Colonic mucosa (tissue), 4 donors: ENCODE data around the gene PTMS. TPM values are rescaled to one million over a fixed set of nuclear protein-coding genes. Genes with fewer than 3 reads are reported as not detected.

Experiments used
- DNase-seq: peaks from one replicate; pipeline ENCODE4 v3.0.0-alpha.2; 2020
- H3K27ac ChIP-seq: fragments of 200-600 bp; one replicate; pipeline ENCODE4 v1.8.0; 2021
- H3K27me3 ChIP-seq: fragments of 200-600 bp; one replicate; pipeline ENCODE4 v1.8.0; 2021
- H3K36me3 ChIP-seq: fragments of 200-600 bp; one replicate; pipeline ENCODE4 v1.8.0; 2021
- H3K4me1 ChIP-seq: fragments of 200-600 bp; one replicate; pipeline ENCODE4 v1.8.0; 2021; ENCODE audit warnings: mild to moderate bottlenecking
- H3K4me3 ChIP-seq: fragments of 200-600 bp; one replicate; pipeline ENCODE4 v1.8.0; 2021
- H3K9ac ChIP-seq, 2 donors: one replicate each; pipeline ENCODE4 v1.7.0; 2013; ENCODE audit warnings: control low read depth in 2 of 2, low read depth in 2 of 2, low read length in 2 of 2
- H3K9me3 ChIP-seq: fragments of 200-600 bp; one replicate; pipeline ENCODE4 v1.8.0; 2021
- CTCF ChIP-seq: fragments of 200-600 bp; IDR thresholded peaks from one replicate; pipeline ENCODE4 v1.8.0; 2022; ENCODE audit warnings: antibody characterized with exemption, mild to moderate bottlenecking
- intact Hi-C: fragments of 100-400 bp; cut with DNase I; formaldehyde crosslinking; loops from one replicate; pipeline ENCODE4 v1.14.1; 2022
- total RNA-seq, 2 donors: library from RNA; stranded (reverse); fragmentation: NEBNext Ultra II Directional in 1 of 2; extraction: Animal tissue kit (Norgen Biotek cat#: 25700) in 1 of 2; gene quantifications; one replicate each; pipeline ENCODE4 v1.2.1, GENCODE V29; 2021
- donor health status: healthy.
- donor health status: DM: no; HTN: no; CAD: no.
- donor health status: DM: no; HTN: no; CAD: no.

PTMS gene
- total RNA-seq, 2 donors from 2014 or later = 169 to 182 TPM

GRCh38 chr12:6819106-6820030 lies 53.2 kb downstream of the PTMS start:
- Histone ChIP-seq H3K27me3 (peaks cover 16% of the 10 kb centered on the region), H3K4me3 (no peak overlapping the region), H3K9me3 (no peaks in the 10 kb centered on the region), H3K9ac (no peak overlapping the region), H3K36me3 (no peaks in the 10 kb centered on the region), H3K27ac (no peak overlapping the region), H3K4me1 (no peaks in the 10 kb centered on the region)
- TF ChIP-seq CTCF = no peak
- DNase-seq = no peak
- intact Hi-C loops = loop anchor here (5.0 kb wide), 1 partner anchor 82 kb away; no protein-coding TSS in a partner anchor

GRCh38 chr12:6820166-6820565 lies 54.0 kb downstream of the PTMS start:
- no peak for TF ChIP-seq CTCF
- peaks cover 16% of the 10 kb centered on the region for H3K27me3 ChIP-seq
- intact Hi-C loops = loop anchor here (5.0 kb wide), 1 partner anchor 83 kb away; no protein-coding TSS in a partner anchor

More at GRCh38 chr12:6820166-6820565, 54.0 kb downstream of the PTMS start:
- no peak overlapping the region for H3K27ac ChIP-seq
- H3K9me3 ChIP-seq = no peaks in the 10 kb centered on the region
- DNase-seq = no peak
- H3K36me3 ChIP-seq = no peaks in the 10 kb centered on the region
- H3K9ac ChIP-seq = no peak overlapping the region
- H3K4me3 ChIP-seq = no peak overlapping the region
- no peaks in the 10 kb centered on the region for H3K4me1 ChIP-seq

Other genes starting within 250 kb of the PTMS start
- 1,000 to 10,000 TPM; 3,442 to 3,768 TPM for gene GAPDH, start 231.8 kb upstream of the PTMS start, total RNA-seq
- gene IFFO1, start 210.3 kb upstream of the PTMS start, total RNA-seq = 1 to 10 TPM; 2.5 to 4.1 TPM
- gene NOP2, start 198.1 kb upstream of the PTMS start, total RNA-seq = 10 to 100 TPM; 19.1 to 39.6 TPM
- 100 to 1,000 TPM; 153 to 199 TPM for gene CHD4, start 159.0 kb upstream of the PTMS start, total RNA-seq
- gene LPAR5, start 130.4 kb upstream of the PTMS start, total RNA-seq = 10 to 100 TPM; 27.0 to 32.7 TPM
- gene ACRBP, start 118.9 kb upstream of the PTMS start, total RNA-seq = 1 to 10 TPM; 1.6 to 1.9 TPM
- gene ING4, start 103.2 kb upstream of the PTMS start, total RNA-seq = 10 to 100 TPM; 20.0 to 33.8 TPM
- gene ZNF384, start 77.0 kb upstream of the PTMS start, total RNA-seq = 10 to 100 TPM; 50.0 to 53.6 TPM
- gene PIANP, start 65.5 kb upstream of the PTMS start, total RNA-seq = 1 to 10 TPM in 1 of 2 donors, under 1 TPM in 1; 0.44 to 1.2 TPM
- gene COPS7A, start 42.3 kb upstream of the PTMS start, total RNA-seq = 10 to 100 TPM; 33.3 to 47.6 TPM
- gene MLF2, start 13.2 kb upstream of the PTMS start, total RNA-seq = 100 to 1,000 TPM; 199 to 212 TPM
- gene LAG3, start 6.2 kb downstream of the PTMS start, total RNA-seq = 1 to 10 TPM; 1.0 to 1.2 TPM
- gene CD4, start 23.2 kb downstream of the PTMS start, total RNA-seq = 10 to 100 TPM in 1 of 2 donors, 1 to 10 TPM in 1; 6.2 to 13.4 TPM
- gene GPR162, start 55.5 kb downstream of the PTMS start, total RNA-seq = 1 to 10 TPM; 1.9 to 2.7 TPM
- 1 to 10 TPM; 4.4 to 5.3 TPM for gene P3H3, start 62.0 kb downstream of the PTMS start, total RNA-seq
- gene GNB3, start 74.6 kb downstream of the PTMS start, total RNA-seq = under 1 TPM; 0.62 to 0.72 TPM
- gene CDCA3, start 84.9 kb downstream of the PTMS start, total RNA-seq = 10 to 100 TPM; 11.4 to 63.7 TPM
- 100 to 1,000 TPM in 1 of 2 donors, 10 to 100 TPM in 1; 82.6 to 132 TPM for gene USP5, start 85.8 kb downstream of the PTMS start, total RNA-seq
- 1,000 to 10,000 TPM; 1,097 to 1,106 TPM for gene TPI1, start 101.2 kb downstream of the PTMS start, total RNA-seq
- 10 to 100 TPM in 1 of 2 donors, 1 to 10 TPM in 1; 8.4 to 19.8 TPM for gene SPSB2, start 106.9 kb downstream of the PTMS start, total RNA-seq
- 1 to 10 TPM; 7.3 to 8.0 TPM for gene LRRC23, start 138.5 kb downstream of the PTMS start, total RNA-seq
- gene ENO2, start 148.2 kb downstream of the PTMS start, total RNA-seq = 10 to 100 TPM in 1 of 2 donors, 1 to 10 TPM in 1; 7.6 to 15.7 TPM
- gene ATN1, start 161.6 kb downstream of the PTMS start, total RNA-seq = 100 to 1,000 TPM in 1 of 2 donors, 10 to 100 TPM in 1; 67.5 to 103 TPM
- gene RNU7-1, start 177.5 kb downstream of the PTMS start, total RNA-seq = not detected
- 100 to 1,000 TPM; 114 to 206 TPM for gene C12orf57, start 177.7 kb downstream of the PTMS start, total RNA-seq
- 10 to 100 TPM; 44.8 to 48.1 TPM for gene PTPN6, start 185.0 kb downstream of the PTMS start, total RNA-seq
- gene PHB2, start 204.3 kb downstream of the PTMS start, total RNA-seq = 100 to 1,000 TPM; 233 to 323 TPM
- 10 to 100 TPM; 27.2 to 62.3 TPM for gene EMG1, start 204.6 kb downstream of the PTMS start, total RNA-seq